AG10803 (cell line): ENCODE measurements around the gene DNM2.

Source experiments
- DNase-seq: peaks from one replicate; pipeline ENCODE4 v3.0.0; 2010; ENCODE audit warnings: low read depth
- H3K4me3 ChIP-seq: 2 replicates; pipeline ENCODE4 v1.5.1; 2011; ENCODE audit warnings: mild to moderate bottlenecking, low read length, control low read depth
- CTCF ChIP-seq: conservative IDR thresholded peaks from 2 replicates; pipeline ENCODE4 v1.5.1; 2011; ENCODE audit warnings: mild to moderate bottlenecking, low read length, control low read depth, inconsistent platforms

The DNM2 gene

GRCh38 chr19:10823690-10824089 is 105.8 kb downstream of the DNM2 start:
- no peak for DNase-seq
- TF ChIP-seq CTCF, result no peak

GRCh38 chr19:10826231-10826630 is 108.4 kb downstream of the DNM2 start:
- no peak for DNase-seq
- no peak overlapping the region for H3K4me3 ChIP-seq
- TF ChIP-seq CTCF, result no peak

More at GRCh38 chr19:10823690-10824089, 105.8 kb downstream of the DNM2 start:
- H3K4me3 ChIP-seq, result no peak overlapping the region

GRCh38 chr19:10826846-10827245 is 109.0 kb downstream of the DNM2 start:
- no peak overlapping the region for H3K4me3 ChIP-seq
- TF ChIP-seq CTCF, result no peak
- DNase-seq, result no peak

GRCh38 chr19:10828981-10829821 is 111.3 kb downstream of the DNM2 start:
- no peak; the same call in 1 of the 2 replicates for TF ChIP-seq CTCF
- no peak overlapping the region for H3K4me3 ChIP-seq
- DNase-seq, result no peak

- no peak for DNase-seq
- TF ChIP-seq CTCF, result no peak
- no peak overlapping the region for H3K4me3 ChIP-seq
Observed at GRCh38 chr19:10829967-10830366, 112.1 kb downstream of the DNM2 start.

- H3K4me3 ChIP-seq, result no peak overlapping the region
- no peak for DNase-seq
- TF ChIP-seq CTCF, result no peak
Observed at GRCh38 chr19:10830370-10830769, 112.5 kb downstream of the DNM2 start.
